Neural progenitor cell (in vitro differentiated cells): ENCODE results near the gene PTPN14.

ENCODE experiments used
- EZH2 ChIP-seq: fragments of 200-600 bp; sonication (generic); IDR thresholded peaks from 2 replicates; pipeline ENCODE4 v1.6.1; 2017; ENCODE audit warnings: antibody characterized with exemption, mild to moderate bottlenecking, moderate library complexity
- TF ChIP-seq, protein P1 (sequence below): fragments of 200-600 bp; sonication (generic); IDR thresholded peaks from 2 replicates; pipeline ENCODE4 v1.5.1; 2017; ENCODE audit warnings: antibody characterized with exemption, mild to moderate bottlenecking

DNA sequence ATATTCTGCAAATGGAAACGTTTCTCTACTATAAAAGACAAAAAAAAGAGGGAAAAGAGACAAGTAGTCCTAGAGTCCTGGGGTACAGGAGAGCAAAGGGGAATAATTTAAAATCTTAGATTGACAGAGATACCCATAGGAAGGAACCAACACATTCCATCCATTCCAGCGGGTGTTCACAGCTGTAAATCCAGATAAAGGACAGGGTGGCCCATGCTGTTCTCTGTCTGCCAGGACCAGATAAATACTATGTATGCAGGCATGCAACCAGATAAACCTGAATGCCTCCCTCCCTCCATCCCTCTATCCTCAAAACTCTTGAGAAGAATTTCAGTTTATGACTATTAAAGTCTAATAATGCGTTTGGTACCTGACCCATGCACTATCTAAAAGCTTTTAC is 131.8 kb downstream of the PTPN14 start:
- TF ChIP-seq, protein P1, sequence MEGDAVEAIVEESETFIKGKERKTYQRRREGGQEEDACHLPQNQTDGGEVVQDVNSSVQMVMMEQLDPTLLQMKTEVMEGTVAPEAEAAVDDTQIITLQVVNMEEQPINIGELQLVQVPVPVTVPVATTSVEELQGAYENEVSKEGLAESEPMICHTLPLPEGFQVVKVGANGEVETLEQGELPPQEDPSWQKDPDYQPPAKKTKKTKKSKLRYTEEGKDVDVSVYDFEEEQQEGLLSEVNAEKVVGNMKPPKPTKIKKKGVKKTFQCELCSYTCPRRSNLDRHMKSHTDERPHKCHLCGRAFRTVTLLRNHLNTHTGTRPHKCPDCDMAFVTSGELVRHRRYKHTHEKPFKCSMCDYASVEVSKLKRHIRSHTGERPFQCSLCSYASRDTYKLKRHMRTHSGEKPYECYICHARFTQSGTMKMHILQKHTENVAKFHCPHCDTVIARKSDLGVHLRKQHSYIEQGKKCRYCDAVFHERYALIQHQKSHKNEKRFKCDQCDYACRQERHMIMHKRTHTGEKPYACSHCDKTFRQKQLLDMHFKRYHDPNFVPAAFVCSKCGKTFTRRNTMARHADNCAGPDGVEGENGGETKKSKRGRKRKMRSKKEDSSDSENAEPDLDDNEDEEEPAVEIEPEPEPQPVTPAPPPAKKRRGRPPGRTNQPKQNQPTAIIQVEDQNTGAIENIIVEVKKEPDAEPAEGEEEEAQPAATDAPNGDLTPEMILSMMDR, result no peak
- no peak for TF ChIP-seq EZH2
